Fibroblast of peridontal ligament (primary cell): ENCODE measurements around the gene HDAC6.
"Not testable (repeated sequence)": the region's sequence is repeated elsewhere in the genome, so short reads cannot be mapped to it uniquely, and the experiment has no call there.

Source experiments
- DNase-seq: peaks from one replicate; pipeline ENCODE4 v3.0.0-alpha.2; 2010; ENCODE audit errors: extremely low read depth

The HDAC6 gene

DNA sequence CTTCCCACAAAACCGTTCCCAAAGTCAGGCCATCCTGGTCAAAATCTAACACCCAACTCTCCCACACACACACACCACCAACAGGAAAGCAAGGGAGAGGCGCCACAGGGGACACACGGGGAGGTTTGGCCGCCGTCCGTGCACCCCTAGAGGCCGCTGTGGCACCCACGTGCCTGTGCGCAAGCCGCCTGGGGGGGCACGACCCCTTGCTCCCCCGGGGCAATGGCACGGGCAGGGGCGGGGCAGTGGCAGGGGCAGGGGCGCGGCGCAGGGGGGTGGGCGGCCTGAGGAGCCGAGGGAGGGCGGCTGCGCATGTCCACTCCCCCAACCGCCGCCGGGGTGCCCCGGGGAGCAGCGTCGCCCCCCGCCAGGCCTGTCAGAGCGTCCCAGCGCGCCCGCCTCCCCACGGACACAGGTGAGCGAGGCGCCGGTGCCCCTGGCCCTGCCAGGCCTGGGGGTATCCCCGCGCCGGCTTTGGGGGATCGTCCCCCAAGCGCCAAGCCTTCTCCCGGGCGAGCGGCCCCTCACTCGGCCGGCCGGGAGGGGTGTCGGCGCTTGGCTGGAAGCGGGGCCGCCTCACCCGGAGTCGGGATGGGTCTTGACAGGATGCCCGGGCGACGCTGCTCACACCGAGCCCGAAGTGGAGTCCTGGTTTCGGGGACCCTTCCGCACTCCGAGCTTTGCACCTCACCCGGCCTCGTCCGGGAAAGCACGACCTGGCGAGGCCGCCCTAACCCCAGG is 24.4 kb downstream of the HDAC6 start, which contains the start of gene ERAS:
Gene ERAS, plus strand, starts transcription at position 379 of the 741 bp plus-strand sequence. CDS start 2,611 bp downstream, outside the sequence.
- no peak for DNase-seq

- DNase-seq, result no peak
Measured at GRCh38 chrX:48826876-48827653, 25.2 kb downstream of the HDAC6 start.

DNA sequence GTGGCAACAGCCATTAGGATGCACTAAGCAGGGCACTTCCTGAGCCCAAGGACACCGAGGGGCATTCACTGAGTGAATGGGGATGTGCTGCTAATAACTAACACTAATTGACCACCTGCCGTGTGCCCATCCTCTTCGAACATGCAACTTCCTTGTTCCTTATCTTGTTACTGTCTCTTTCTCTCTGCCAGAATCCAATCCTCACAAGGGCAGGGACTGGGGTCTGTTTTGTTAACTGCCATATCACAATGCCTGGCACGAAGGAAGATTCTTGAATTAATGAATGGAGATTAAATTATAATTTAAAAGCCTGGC is 25.7 kb downstream of the HDAC6 start:
- DNase-seq, result no peak

DNA sequence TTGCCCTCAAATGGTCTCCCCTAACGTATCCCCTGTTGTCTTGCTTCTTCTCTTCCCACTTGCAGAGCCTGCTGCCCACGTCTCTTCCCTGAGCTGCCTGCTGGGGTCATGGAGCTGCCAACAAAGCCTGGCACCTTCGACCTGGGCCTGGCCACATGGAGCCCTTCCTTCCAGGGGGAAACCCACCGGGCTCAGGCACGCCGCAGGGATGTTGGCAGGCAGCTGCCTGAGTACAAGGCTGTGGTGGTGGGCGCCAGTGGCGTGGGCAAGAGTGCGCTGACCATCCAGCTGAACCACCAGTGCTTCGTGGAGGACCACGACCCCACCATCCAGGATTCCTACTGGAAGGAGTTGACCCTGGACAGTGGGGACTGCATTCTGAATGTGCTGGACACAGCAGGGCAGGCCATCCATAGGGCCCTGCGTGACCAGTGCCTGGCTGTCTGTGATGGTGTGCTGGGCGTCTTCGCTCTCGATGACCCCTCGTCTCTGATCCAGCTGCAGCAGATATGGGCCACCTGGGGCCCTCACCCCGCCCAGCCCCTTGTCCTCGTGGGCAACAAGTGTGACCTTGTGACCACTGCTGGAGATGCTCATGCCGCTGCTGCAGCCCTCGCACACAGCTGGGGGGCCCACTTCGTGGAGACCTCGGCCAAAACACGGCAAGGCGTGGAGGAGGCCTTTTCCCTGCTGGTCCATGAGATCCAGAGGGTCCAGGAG is 27.3 kb downstream of the HDAC6 start:
- DNase-seq, result no peak

GRCh38 chrX:48831136-48831908 is 29.5 kb downstream of the HDAC6 start:
- no peak for DNase-seq

- no peak for DNase-seq
Measured at GRCh38 chrX:48831909-48832291, 30.0 kb downstream of the HDAC6 start.

DNA sequence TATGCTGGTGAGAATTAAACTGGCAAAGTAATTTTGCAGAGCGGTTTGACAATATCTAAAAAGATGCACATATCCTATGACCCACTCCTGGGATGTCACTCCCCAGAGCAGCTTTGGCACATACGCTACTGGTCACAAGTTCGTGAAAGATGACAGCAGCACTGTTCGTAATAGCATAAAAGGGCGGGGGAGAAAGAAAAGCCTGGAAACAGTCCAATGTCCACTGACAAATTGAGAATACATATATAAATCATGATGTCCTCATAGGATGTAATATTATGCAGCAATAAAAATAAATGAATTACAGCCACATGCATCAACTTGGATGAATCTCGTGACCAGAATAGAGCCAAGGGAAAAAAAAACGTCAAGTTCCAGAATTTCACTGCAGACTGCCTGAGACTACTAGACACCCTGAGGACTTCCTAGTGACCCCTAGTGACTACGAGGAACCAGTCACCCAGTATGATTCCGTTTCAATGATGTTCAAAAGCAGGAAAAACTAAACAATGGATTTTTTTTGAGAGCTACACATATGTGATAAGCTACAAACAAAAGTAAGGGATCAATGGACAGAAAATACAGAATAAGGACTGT is 31.8 kb downstream of the HDAC6 start:
- no peak for DNase-seq

- DNase-seq, result no peak
Measured at GRCh38 chrX:48834383-48834709, 32.5 kb downstream of the HDAC6 start.

DNA sequence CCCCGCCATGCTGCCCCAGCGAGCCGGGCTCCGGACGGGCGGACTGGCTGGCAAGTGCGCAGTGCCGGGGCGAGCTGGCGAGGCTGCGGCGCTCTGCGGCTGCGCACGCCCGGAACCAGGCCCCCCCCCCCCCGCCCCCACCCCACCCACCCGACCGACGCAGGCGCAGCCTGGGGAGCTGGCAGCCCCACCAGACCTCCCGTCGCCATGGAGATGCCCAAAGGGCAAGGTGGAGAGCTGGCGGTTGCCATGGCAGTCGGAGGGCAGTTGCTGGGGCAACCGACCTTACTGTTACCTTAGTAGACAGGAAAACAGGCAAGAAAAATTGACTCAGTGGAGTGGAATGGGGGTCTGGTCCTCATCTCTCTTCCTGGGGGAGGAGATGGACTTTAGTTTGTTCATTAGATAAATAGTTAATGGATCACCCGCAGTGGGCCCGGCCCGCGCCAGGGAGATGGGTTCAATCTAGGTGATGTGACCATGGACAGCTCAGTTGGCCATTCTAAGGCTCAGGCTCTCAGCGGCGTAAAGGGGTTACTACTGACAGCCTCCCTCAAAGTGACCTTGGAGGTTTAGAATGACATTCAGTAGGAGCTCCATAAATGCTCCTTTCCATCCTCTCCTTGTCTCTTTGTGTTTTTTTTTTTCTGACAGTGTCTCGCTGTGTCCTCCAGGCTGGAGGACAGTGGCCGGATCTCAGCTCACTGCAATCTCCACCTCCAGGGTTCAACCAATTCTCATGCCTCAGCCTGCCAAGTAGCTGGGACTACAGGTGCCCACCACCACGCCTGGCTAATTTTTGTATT is 33.9 kb downstream of the HDAC6 start, which contains the start of gene PCSK1N:
Gene PCSK1N, minus strand, starts transcription at position 87 of the 806 bp plus-strand sequence. Its CDS starts 78 bp downstream, at position 9.
- DNase-seq, result no peak

DNA sequence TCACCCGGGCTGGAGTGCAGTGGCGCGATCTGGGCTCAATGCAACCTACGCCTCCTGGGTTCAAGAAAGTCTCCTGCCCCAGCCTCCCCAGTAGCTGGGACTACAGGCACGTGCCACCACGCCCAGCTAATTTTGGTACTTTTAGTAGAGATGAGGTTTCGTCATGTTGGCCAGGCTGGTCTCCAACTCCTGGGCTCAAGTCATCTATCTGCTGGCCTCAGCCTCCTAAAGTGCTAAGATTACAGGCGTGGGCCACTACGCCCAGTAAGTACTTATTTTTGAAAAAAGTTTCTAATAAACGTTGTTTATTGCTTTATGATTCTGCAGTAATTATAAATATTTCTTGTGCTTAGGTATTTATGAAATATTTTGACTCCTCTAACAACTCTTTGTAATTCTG is 37.8 kb downstream of the HDAC6 start:
- DNase-seq, result no peak

DNA sequence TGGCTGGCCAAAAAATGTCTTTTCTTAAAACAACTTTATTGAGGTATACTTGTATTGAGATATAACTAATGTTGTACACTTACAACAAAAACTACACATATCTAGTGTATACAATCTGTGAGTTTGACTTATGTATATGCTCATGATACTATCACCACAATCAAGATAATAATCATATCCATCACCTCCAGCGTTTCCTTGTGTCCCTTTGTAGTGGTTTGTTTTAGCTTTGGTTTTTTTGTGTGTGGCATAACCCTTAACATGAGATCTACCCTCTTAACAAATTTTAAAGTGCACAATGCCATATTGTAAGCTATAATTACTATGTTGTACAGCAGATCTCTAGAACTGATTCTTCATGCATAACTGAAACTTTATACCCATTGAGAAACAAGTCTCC is 47.0 kb downstream of the HDAC6 start:
- DNase-seq, result no peak

- no peak for DNase-seq
Measured at GRCh38 chrX:48852857-48853256, 51.0 kb downstream of the HDAC6 start.

- DNase-seq, result not testable (repeated sequence)
Measured at GRCh38 chrX:48853494-48853893, 51.6 kb downstream of the HDAC6 start.

- DNase-seq, result not testable (repeated sequence)
Measured at GRCh38 chrX:48854121-48854804, 52.4 kb downstream of the HDAC6 start.

GRCh38 chrX:48854898-48855297 is 53.0 kb downstream of the HDAC6 start:
- peak; percentile 10 for DNase-seq

DNA sequence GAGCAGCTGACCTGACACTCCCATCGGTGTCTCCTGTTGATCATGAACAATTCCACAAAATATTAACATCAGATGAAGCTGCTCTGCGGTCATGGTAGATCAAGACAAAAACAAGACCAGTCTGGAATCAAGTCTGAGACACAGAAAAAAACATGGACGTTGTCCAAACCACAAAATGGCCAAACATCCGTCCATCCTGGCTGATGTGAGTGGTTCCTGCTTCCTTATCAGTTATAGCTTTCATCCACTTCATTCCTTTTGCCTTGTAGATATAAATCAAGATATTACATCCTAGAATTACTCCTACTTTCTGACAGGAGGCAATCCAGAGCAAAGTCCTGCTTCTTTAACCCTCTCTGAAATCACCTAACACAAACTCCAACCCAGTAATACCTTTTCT is 62.3 kb downstream of the HDAC6 start:
- DNase-seq, result peak; percentile 6

DNA sequence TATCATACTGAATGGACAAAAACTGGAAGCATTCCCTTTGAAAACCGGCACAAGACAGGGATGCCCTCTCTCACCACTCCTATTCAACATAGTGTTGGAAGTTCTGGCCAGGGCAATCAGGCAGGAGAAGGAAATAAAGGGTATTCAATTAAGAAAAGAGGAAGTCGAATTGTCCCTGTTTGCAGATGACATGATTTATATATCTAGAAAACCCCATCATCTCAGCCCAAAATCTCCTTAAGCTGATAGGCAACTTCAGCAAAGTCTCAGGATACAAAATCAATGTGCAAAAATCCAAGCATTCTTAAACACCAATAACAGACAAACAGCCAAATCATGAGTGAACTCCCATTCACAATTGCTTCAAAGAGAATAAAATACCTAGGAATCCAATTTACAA is 70.2 kb downstream of the HDAC6 start:
- DNase-seq, result not testable (repeated sequence)
